Measurements from ENCODE around the gene SHISA9. TPM values are rescaled to one million over a fixed set of nuclear protein-coding genes. Genes with fewer than 3 reads are reported as not detected.

SHISA9 gene
- total RNA-seq, 4 donors from 2014 or later, result 0.19 TPM; not detected in 3

DNA sequence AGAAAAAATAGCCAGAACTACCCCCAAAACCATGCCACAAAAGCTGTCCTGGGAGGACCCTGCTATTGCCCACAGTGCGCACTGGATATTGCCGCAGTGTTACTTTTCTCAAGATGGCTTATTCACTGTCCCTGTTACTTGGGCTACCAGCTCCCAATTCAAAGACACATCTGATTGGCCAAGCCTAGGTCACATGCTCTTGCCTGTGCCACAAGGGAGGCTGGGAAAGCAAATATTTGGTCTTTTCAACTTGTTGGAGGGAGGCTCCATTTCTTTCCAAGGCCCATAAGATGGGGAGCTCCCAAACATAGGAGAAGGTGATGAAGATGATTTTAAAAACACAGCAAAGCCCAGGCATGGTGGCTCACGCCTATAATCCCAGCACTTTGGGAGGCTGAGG lies 257.0 kb downstream of the SHISA9 start:
- H3K9me3 ChIP-seq, result no peaks in the 10 kb centered on the region
- no peaks in the 10 kb centered on the region for H3K36me3 ChIP-seq
- no peak overlapping the region for H3K27ac ChIP-seq
- no peaks in the 10 kb centered on the region for H3K27me3 ChIP-seq
- WGBS, 2 donors, result 91 to 97% methylated on average over 2 to 3 of the region's 3 CpGs
- no peaks in the 10 kb centered on the region for H3K4me1 ChIP-seq
- DNase-seq, result no peak
- no peak for TF ChIP-seq POLR2A (IDR thresholded peaks at IDR 0.05)
- TF ChIP-seq, protein P1, sequence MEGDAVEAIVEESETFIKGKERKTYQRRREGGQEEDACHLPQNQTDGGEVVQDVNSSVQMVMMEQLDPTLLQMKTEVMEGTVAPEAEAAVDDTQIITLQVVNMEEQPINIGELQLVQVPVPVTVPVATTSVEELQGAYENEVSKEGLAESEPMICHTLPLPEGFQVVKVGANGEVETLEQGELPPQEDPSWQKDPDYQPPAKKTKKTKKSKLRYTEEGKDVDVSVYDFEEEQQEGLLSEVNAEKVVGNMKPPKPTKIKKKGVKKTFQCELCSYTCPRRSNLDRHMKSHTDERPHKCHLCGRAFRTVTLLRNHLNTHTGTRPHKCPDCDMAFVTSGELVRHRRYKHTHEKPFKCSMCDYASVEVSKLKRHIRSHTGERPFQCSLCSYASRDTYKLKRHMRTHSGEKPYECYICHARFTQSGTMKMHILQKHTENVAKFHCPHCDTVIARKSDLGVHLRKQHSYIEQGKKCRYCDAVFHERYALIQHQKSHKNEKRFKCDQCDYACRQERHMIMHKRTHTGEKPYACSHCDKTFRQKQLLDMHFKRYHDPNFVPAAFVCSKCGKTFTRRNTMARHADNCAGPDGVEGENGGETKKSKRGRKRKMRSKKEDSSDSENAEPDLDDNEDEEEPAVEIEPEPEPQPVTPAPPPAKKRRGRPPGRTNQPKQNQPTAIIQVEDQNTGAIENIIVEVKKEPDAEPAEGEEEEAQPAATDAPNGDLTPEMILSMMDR (IDR thresholded peaks at IDR 0.05), result no peak
- H3K4me3 ChIP-seq, result no peak overlapping the region
- intact Hi-C loops (cut with DNase I), result no loop called here

DNA sequence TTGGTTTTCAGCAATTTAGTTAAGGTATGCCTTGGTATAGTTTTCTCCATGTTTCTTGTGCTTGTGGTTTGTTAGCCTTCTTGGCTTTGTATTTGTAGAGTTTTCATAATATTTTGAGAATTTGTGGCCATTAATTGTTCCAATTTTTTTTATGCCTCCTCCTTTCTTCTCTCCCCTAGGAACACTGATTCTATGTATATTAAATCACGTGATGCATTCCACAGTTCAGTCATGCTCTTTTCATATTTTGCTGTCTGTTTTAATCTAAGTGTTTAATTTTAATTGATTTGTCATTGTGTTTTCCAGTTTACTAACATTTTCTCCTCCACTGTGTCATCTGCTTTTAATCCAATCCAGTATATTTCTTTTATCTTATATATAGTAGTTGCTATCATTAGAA lies 263.6 kb downstream of the SHISA9 start:
- intact Hi-C loops (cut with DNase I), result no loop called here
- 69 to 72% methylated on average over 1 of the region's 1 CpG for WGBS, 2 donors
- no peaks in the 10 kb centered on the region for H3K4me1 ChIP-seq
- no peaks in the 10 kb centered on the region for H3K36me3 ChIP-seq
- no peaks in the 10 kb centered on the region for H3K9me3 ChIP-seq
- H3K4me3 ChIP-seq, result no peak overlapping the region
- DNase-seq, result no peak
- no peak overlapping the region for H3K27ac ChIP-seq
- H3K27me3 ChIP-seq, result no peaks in the 10 kb centered on the region
- TF ChIP-seq, protein P1 (IDR thresholded peaks at IDR 0.05), result no peak
- no peak for TF ChIP-seq POLR2A (IDR thresholded peaks at IDR 0.05)

DNA sequence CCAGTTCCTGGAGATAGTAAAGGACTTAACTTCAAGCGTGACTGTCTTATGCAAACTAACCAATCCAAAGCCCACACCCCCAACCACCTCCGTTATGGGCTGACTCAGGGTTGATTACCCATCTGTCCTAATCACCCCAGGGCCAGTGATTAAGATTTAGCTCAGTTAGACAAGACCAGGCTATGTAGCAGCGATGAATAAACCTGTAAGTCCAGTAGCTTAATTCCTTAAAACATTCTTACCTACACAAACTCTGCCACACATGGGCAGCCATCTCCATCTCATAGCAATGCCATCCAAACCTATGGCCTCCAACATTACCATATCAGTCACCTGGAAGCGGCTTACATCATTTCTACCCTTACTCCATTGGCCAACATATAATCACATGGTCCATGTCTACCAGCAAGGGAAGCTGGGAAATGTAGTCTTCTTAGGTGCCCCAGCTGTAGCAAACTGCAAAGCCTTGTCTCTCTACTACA lies 266.7 kb downstream of the SHISA9 start:
- H3K4me1 ChIP-seq, result no peaks in the 10 kb centered on the region
- TF ChIP-seq POLR2A (IDR thresholded peaks at IDR 0.05), result no peak
- TF ChIP-seq, protein P1 (IDR thresholded peaks at IDR 0.05), result no peak
- intact Hi-C loops (cut with DNase I), result no loop called here
- no peak for DNase-seq
- WGBS, 2 donors, result 40 to 45% methylated on average over 4 of the region's 4 CpGs
- H3K27me3 ChIP-seq, result no peaks in the 10 kb centered on the region
- H3K27ac ChIP-seq, result no peak overlapping the region
- no peaks in the 10 kb centered on the region for H3K9me3 ChIP-seq
- no peak overlapping the region for H3K4me3 ChIP-seq
- no peaks in the 10 kb centered on the region for H3K36me3 ChIP-seq

DNA sequence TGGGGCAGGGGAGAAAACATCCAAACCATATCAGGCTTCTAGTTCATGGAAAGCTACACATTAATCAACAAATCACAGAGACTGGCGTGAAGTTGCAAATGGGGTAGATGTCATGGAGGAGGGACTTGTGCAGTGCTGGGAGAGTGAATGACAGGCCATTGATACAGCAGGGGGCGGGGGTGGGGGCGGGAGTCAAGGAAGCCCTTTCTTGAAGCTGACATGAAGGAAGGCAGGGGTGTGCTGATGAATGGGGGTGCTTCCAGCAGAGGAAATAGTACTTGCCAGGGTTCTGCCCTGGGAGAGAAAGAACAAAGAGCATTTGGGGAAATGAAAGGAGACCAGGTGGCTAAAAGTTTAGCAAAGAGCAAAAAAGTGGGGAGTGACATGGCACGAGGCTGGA lies 269.9 kb downstream of the SHISA9 start:
- no peak overlapping the region for H3K4me3 ChIP-seq
- TF ChIP-seq POLR2A (IDR thresholded peaks at IDR 0.05), result no peak
- H3K4me1 ChIP-seq, result no peaks in the 10 kb centered on the region
- 28 to 45% methylated on average over 3 of the region's 4 CpGs for WGBS, 2 donors
- DNase-seq, result no peak
- H3K27me3 ChIP-seq, result no peaks in the 10 kb centered on the region
- intact Hi-C loops (cut with DNase I), result no loop called here
- H3K36me3 ChIP-seq, result no peaks in the 10 kb centered on the region
- H3K27ac ChIP-seq, result no peak overlapping the region
- no peaks in the 10 kb centered on the region for H3K9me3 ChIP-seq

DNA sequence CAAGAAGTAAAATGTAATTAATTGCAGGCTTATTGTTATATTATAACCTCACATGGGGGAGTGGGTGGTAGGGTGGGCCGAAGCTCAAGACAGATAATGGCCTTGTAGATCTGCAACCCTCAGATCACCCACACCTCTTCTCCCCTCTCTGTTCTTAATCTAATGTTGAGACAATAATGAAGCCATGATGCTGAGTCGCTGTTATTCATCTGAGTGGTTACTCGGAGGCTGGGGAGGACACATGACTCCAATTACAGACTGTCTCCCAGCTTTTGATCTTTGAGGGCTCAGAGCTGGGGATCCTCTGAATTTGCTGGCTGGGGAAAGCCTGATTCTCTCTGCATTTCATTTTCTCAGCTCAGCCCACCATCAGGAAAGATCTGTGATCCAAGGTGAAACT lies 275.3 kb downstream of the SHISA9 start:
- H3K27ac ChIP-seq, result no peak overlapping the region
- WGBS, 2 donors, result 56 to 59% methylated on average over 3 of the region's 3 CpGs
- H3K27me3 ChIP-seq, result peaks cover 0 to 12% (median 0%) of the 10 kb centered on the region in 4 donors
- H3K36me3 ChIP-seq, result no peaks in the 10 kb centered on the region
- no peaks in the 10 kb centered on the region for H3K9me3 ChIP-seq
- no peak for DNase-seq
- no peaks in the 10 kb centered on the region for H3K4me1 ChIP-seq
- intact Hi-C loops (cut with DNase I), result no loop called here
- no peak overlapping the region for H3K4me3 ChIP-seq
- TF ChIP-seq, protein P1 (IDR thresholded peaks at IDR 0.05), result no peak
- TF ChIP-seq POLR2A (IDR thresholded peaks at IDR 0.05), result no peak

DNA sequence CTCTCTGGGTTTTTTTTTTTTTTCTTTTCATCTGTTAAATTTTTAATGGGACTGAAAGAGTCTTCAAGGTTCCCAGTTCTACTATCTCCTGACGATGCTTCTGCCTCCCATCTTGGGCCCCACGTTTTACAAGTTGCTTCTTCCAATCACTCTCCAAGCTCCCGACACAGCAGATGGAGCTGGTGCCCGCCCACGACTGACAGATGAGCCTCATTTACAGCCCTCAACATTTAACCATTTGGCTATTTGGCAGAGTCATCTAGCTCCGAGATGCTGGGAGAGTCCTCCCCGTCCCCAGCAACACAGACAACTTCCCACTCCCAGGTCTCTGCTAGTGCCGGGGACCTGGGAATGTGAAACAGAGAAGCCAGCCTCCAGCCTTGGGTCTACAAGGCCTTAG lies 276.9 kb downstream of the SHISA9 start:
- H3K9me3 ChIP-seq, result no peaks in the 10 kb centered on the region
- no peaks in the 10 kb centered on the region for H3K4me1 ChIP-seq
- no peak overlapping the region for H3K27ac ChIP-seq
- intact Hi-C loops (cut with DNase I), result no loop called here
- no peaks in the 10 kb centered on the region for H3K36me3 ChIP-seq
- TF ChIP-seq, protein P1 (IDR thresholded peaks at IDR 0.05), result no peak
- no peak for TF ChIP-seq POLR2A (IDR thresholded peaks at IDR 0.05)
- H3K27me3 ChIP-seq, result peaks cover 0 to 12% (median 0%) of the 10 kb centered on the region in 4 donors
- H3K4me3 ChIP-seq, result no peak overlapping the region
- WGBS, 2 donors, result 56 to 61% methylated on average over 8 of the region's 8 CpGs
- DNase-seq, result no peak
